Lower leg skin (tissue), 4 donors: ENCODE measurements around the gene PAFAH1B2. TPM values are rescaled to one million over a fixed set of nuclear protein-coding genes. Genes with fewer than 3 reads are reported as not detected.

ENCODE experiments used
- DNase-seq, 2 donors: peaks; one replicate each; pipeline ENCODE4 v3.0.0-alpha.2; 2019; ENCODE audit warnings: low spot score in 2 of 2
- H3K4me3 ChIP-seq: fragments of 200-600 bp; sonication (generic); 2 replicates; pipeline ENCODE4 v1.5.1; 2017; ENCODE audit warnings: mild to moderate bottlenecking, low read depth; ENCODE audit not compliant: poor library complexity, severe bottlenecking
- CTCF ChIP-seq, 3 donors: fragments of 450-650 bp; IDR thresholded peaks; one replicate each; pipeline ENCODE4 v1.5.1; 2016; ENCODE audit warnings: antibody characterized with exemption in 3 of 3, mild to moderate bottlenecking in 3 of 3, moderate library complexity in 2 of 3
- POLR2A ChIP-seq, 2 donors: fragments of 450-650 bp; IDR thresholded peaks; one replicate each; pipeline ENCODE4 v1.6.1; 2016 to 2017; ENCODE audit warnings: antibody characterized with exemption in 2 of 2, mild to moderate bottlenecking in 1 of 2, moderate library complexity in 1 of 2
- WGBS, 2 donors: methylation state at CpG; one replicate each; pipeline ENCODE4 v1.1.5; 2018; 5-methylcytosine and 5-hydroxymethylcytosine counted together
- intact Hi-C: fragments of 100-400 bp; cut with DNase I; formaldehyde crosslinking; loops from one replicate; pipeline ENCODE4 v1.15.0; 2023; ENCODE audit warnings: low total_unique reads
- total RNA-seq, 4 donors: library from RNA; depleted of rRNA; stranded (reverse); fragments of >200 nt; gene quantifications; one replicate each; pipeline ENCODE4 v1.1.0, GENCODE V29; 2016

The PAFAH1B2 gene
- total RNA-seq, 4 donors from 2014 or later, result 49.1 to 72.4 (median 62.5) TPM

- WGBS, 2 donors, result 42 to 73% methylated on average over 7 of the region's 7 CpGs
- intact Hi-C loops, result no loop called here
- peak in 1 of 2 donors; percentile 58 for DNase-seq
- H3K4me3 ChIP-seq, result no peak overlapping the region
- TF ChIP-seq POLR2A (IDR thresholded peaks at IDR 0.05) (no peak), CTCF (IDR thresholded peaks at IDR 0.05) (no peak)
These were observed 77.1 kb downstream of the PAFAH1B2 start for GRCh38 chr11:117220999-117221774.

GRCh38 chr11:117221775-117222517, 77.9 kb downstream of the PAFAH1B2 start:
- WGBS, 2 donors, result 58 to 60% methylated on average over 7 of the region's 7 CpGs
- DNase-seq, result peak in 1 of 2 donors; percentile 88
- intact Hi-C loops, result no loop called here
- TF ChIP-seq POLR2A (IDR thresholded peaks at IDR 0.05) (no peak), CTCF (IDR thresholded peaks at IDR 0.05) (no peak)
- no peak overlapping the region for H3K4me3 ChIP-seq

- 91 to 92% methylated on average over 14 of the region's 14 CpGs for WGBS, 2 donors
- intact Hi-C loops, result no loop called here
- H3K4me3 ChIP-seq, result no peak overlapping the region
- TF ChIP-seq POLR2A (IDR thresholded peaks at IDR 0.05) (no peak), CTCF (IDR thresholded peaks at IDR 0.05) (no peak)
- DNase-seq, result peak in 1 of 2 donors; percentile 60
These were observed 79.1 kb downstream of the PAFAH1B2 start for GRCh38 chr11:117222991-117223740.

- WGBS, 2 donors, result 80 to 88% methylated on average over 17 of the region's 17 CpGs
- no peak overlapping the region for H3K4me3 ChIP-seq
- TF ChIP-seq POLR2A (IDR thresholded peaks at IDR 0.05) (no peak), CTCF (IDR thresholded peaks at IDR 0.05) (no peak)
- DNase-seq, result peak in 1 of 2 donors; percentile 28
- intact Hi-C loops, result no loop called here
These were observed 79.9 kb downstream of the PAFAH1B2 start for GRCh38 chr11:117223741-117224689.
